Measurements from ENCODE around the gene HNRNPUL1. TPM values are rescaled to one million over a fixed set of nuclear protein-coding genes. Genes with fewer than 3 reads are reported as not detected.

HNRNPUL1 gene
- total RNA-seq, 1 experiment from 2014 or later = 315 TPM

- H3K9ac ChIP-seq (ENCODE audit: extremely low read depth, insufficient read length, low read length) = no peak overlapping the region
- H3K14ac ChIP-seq (ENCODE audit: insufficient read depth, low read length) = peak overlapping the region; percentile 44
- Mint-ChIP-seq H3K4me3 (peak overlapping the region; percentile 74 to 91), H3K27ac (peak overlapping the region; percentile 85 to 95 (median 88)), H3K27me3 (ENCODE audit: low read depth) (peaks cover 6% of the 10 kb centered on the region), H3K4me1 (peaks cover 36 to 43% of the 10 kb centered on the region in 2 experiments), H3K9me3 (peaks cover 0 to 2% of the 10 kb centered on the region in 2 experiments; a peak in 3 of 5 replicates), H3K36me3 (ENCODE audit: insufficient read depth in 1 of 3, low read depth in 3 of 3) (peaks cover 12 to 20% (median 13%) of the 10 kb centered on the region in 3 experiments)
- no peak overlapping the region for H3K56ac ChIP-seq (ENCODE audit: insufficient read length, low read depth, low read length)
- H4K8ac ChIP-seq (replicated peaks; ENCODE audit: insufficient read length, low read depth, low read length) = no peak overlapping the region
- DNase-seq = no peak
- H2AK5ac ChIP-seq (ENCODE audit: insufficient read length, low read length) = no peak overlapping the region
- H2BK5ac ChIP-seq (ENCODE audit: insufficient read length, low read length) = no peak overlapping the region
- H4K20me1 ChIP-seq (ENCODE audit: control insufficient read depth, insufficient read depth, insufficient read length) = no peaks in the 10 kb centered on the region
- H2BK20ac ChIP-seq (ENCODE audit: low read depth, low read length, poor library complexity, severe bottlenecking) = no peak overlapping the region
- H3K9me3 ChIP-seq (ENCODE audit: control insufficient read depth, low read depth, low read length) = no peaks in the 10 kb centered on the region
- H3K79me2 ChIP-seq (ENCODE audit: insufficient read depth, low read length) = no peaks in the 10 kb centered on the region
- H4K91ac ChIP-seq (ENCODE audit: insufficient read length, low read depth, low read length) = no peak overlapping the region
- no peak overlapping the region for H2BK12ac ChIP-seq (ENCODE audit: insufficient read length, low read depth, low read length)
- no peaks in the 10 kb centered on the region for H3K4me1 ChIP-seq (ENCODE audit: insufficient read depth, low read length)
- H3K23ac ChIP-seq (ENCODE audit: insufficient read length, low read depth, low read length) = no peak overlapping the region
- no peak for TF ChIP-seq CTCF (conservative IDR thresholded peaks at IDR 0.05)
- H3K23me2 ChIP-seq (ENCODE audit: insufficient read length, low read depth, low read length, poor library complexity, severe bottlenecking) = peaks cover 11% of the 10 kb centered on the region
- H3K79me1 ChIP-seq (ENCODE audit: insufficient read depth, low read depth, low read length, poor library complexity, severe bottlenecking) = no peaks in the 10 kb centered on the region
- H3T11ph ChIP-seq (ENCODE audit: low read length) = no peak overlapping the region
- no peak overlapping the region for H4K5ac ChIP-seq (ENCODE audit: insufficient read length, low read depth, low read length)
- no CpG with 5 or more reads among the region's 7 CpGs for WGBS (ENCODE audit: extremely low coverage, insufficient read length, low lambda C conversion rate)
- H3K27me3 ChIP-seq (ENCODE audit: insufficient read depth, low read length) = no peaks in the 10 kb centered on the region
- no peak overlapping the region for H2BK120ac ChIP-seq (ENCODE audit: low read depth, low read length, poor library complexity, severe bottlenecking)
- no peak overlapping the region for H3K27ac ChIP-seq (ENCODE audit: insufficient read length, low read depth, low read length)
- no peak overlapping the region for H3K4ac ChIP-seq (ENCODE audit: low read depth, low read length)
- H2AFZ ChIP-seq (ENCODE audit: low read length) = no peak overlapping the region
- H2BK15ac ChIP-seq (ENCODE audit: low read depth, low read length) = no peak overlapping the region
- H3K18ac ChIP-seq (ENCODE audit: insufficient read length, low read depth, low read length) = peak overlapping the region; percentile 80
- peak overlapping the region; percentile 81 for H3K4me2 ChIP-seq (ENCODE audit: insufficient read depth, insufficient read length, low read length)
Measured at GRCh38 chr19:41218249-41218614, 45.9 kb upstream of the HNRNPUL1 start.

Measured in H9 (cell line).